Trophoblast cell (in vitro differentiated cells and primary cell): ENCODE data around the gene LRRTM4.

Experiments used
- DNase-seq, 2 donors: peaks; one replicate each; pipeline ENCODE4 v3.0.0-alpha.2; 2016
- H2AFZ ChIP-seq: 2 replicates; pipeline ENCODE4 v1.6.1; 2013; ENCODE audit warnings: low read length, moderate library complexity, mild to moderate bottlenecking; ENCODE audit not compliant: insufficient read depth, poor library complexity
- H2AK5ac ChIP-seq: 2 replicates; pipeline ENCODE4 v1.6.1; 2013; ENCODE audit warnings: mild to moderate bottlenecking, low read length
- H2BK120ac ChIP-seq: 2 replicates; pipeline ENCODE4 v1.6.1; 2013; ENCODE audit warnings: low read length, mild to moderate bottlenecking, moderate library complexity; ENCODE audit not compliant: insufficient read depth, poor library complexity
- H2BK12ac ChIP-seq: 2 replicates; pipeline ENCODE4 v1.6.1; 2013; ENCODE audit warnings: mild to moderate bottlenecking, low read length, moderate library complexity
- H2BK5ac ChIP-seq: 2 replicates; pipeline ENCODE4 v1.6.1; 2013; ENCODE audit warnings: low read length, low read depth, moderate library complexity, mild to moderate bottlenecking; ENCODE audit not compliant: poor library complexity
- H3K14ac ChIP-seq: 2 replicates; pipeline ENCODE4 v1.6.1; 2013; ENCODE audit warnings: mild to moderate bottlenecking, low read length
- H3K18ac ChIP-seq: 2 replicates; pipeline ENCODE4 v1.6.1; 2013; ENCODE audit warnings: mild to moderate bottlenecking, low read length
- H3K23ac ChIP-seq: 2 replicates; pipeline ENCODE4 v1.6.1; 2013; ENCODE audit warnings: low read length
- H3K27ac ChIP-seq: 2 replicates; pipeline ENCODE4 v1.5.1; 2013; ENCODE audit warnings: low read depth, mild to moderate bottlenecking, inconsistent platforms, low read length, moderate library complexity
- H3K27me3 ChIP-seq: 2 replicates; pipeline ENCODE4 v1.6.1; 2013; ENCODE audit warnings: inconsistent platforms, mild to moderate bottlenecking, low read length, moderate library complexity; ENCODE audit not compliant: insufficient read depth
- H3K36me3 ChIP-seq, 2 experiments: 1 replicate in 1 of 2; 2 replicates in 1 of 2; pipeline ENCODE4 v1.6.1; 2013; ENCODE audit warnings: low read length in 2 of 2, mild to moderate bottlenecking in 2 of 2, moderate library complexity in 1 of 2; ENCODE audit not compliant: insufficient read depth in 2 of 2, control insufficient read depth in 1 of 2
- H3K4ac ChIP-seq: 2 replicates; pipeline ENCODE4 v1.6.1; 2013; ENCODE audit warnings: low read depth, mild to moderate bottlenecking, low read length, moderate library complexity
- H3K4me1 ChIP-seq, 2 experiments: 1 replicate in 1 of 2; 2 replicates in 1 of 2; pipeline ENCODE4 v1.6.1; 2013; ENCODE audit warnings: low read length in 2 of 2, mild to moderate bottlenecking in 2 of 2, moderate library complexity in 1 of 2; ENCODE audit not compliant: insufficient read depth in 2 of 2, control insufficient read depth in 1 of 2
- H3K4me2 ChIP-seq: 2 replicates; pipeline ENCODE4 v1.6.1; 2013; ENCODE audit warnings: inconsistent platforms, mild to moderate bottlenecking, low read length, moderate library complexity
- H3K4me3 ChIP-seq: 2 replicates; pipeline ENCODE4 v1.5.1; 2013; ENCODE audit warnings: mild to moderate bottlenecking, low read depth, low read length, inconsistent platforms
- H3K79me1 ChIP-seq: one replicate; pipeline ENCODE4 v1.6.1; 2013; ENCODE audit warnings: low read length
- H3K79me2 ChIP-seq: 2 replicates; pipeline ENCODE4 v1.6.1; 2013; ENCODE audit warnings: low read length, mild to moderate bottlenecking; ENCODE audit not compliant: control insufficient read depth, insufficient read depth, poor library complexity
- H3K9ac ChIP-seq: 2 replicates; pipeline ENCODE4 v1.6.1; 2013; ENCODE audit warnings: mild to moderate bottlenecking, low read length
- H3K9me3 ChIP-seq: 2 replicates; pipeline ENCODE4 v1.6.1; 2013; ENCODE audit warnings: low read depth, mild to moderate bottlenecking, control low read depth, inconsistent platforms, low read length; ENCODE audit not compliant: insufficient read depth
- H4K12ac ChIP-seq: 2 replicates; pipeline ENCODE4 v1.6.1; 2013; ENCODE audit warnings: low read depth, mild to moderate bottlenecking, low read length, moderate library complexity
- H4K8ac ChIP-seq: 2 replicates; pipeline ENCODE4 v1.6.1; 2013; ENCODE audit warnings: low read depth, mild to moderate bottlenecking, low read length, moderate library complexity
- H4K91ac ChIP-seq: one replicate; pipeline ENCODE4 v1.6.1; 2013; ENCODE audit warnings: low read depth, mild to moderate bottlenecking, low read length, moderate library complexity
- WGBS: extraction: QIAGEN DNeasy Blood & Tissue Kit; methylation state at CpG from one replicate; pipeline ENCODE4 v1.1.7; 2013; ENCODE audit warnings: missing lambda C conversion rate; ENCODE audit not compliant: insufficient read length, insufficient coverage; ENCODE audit errors: extremely low coverage; 5-methylcytosine and 5-hydroxymethylcytosine counted together

The LRRTM4 gene

DNA sequence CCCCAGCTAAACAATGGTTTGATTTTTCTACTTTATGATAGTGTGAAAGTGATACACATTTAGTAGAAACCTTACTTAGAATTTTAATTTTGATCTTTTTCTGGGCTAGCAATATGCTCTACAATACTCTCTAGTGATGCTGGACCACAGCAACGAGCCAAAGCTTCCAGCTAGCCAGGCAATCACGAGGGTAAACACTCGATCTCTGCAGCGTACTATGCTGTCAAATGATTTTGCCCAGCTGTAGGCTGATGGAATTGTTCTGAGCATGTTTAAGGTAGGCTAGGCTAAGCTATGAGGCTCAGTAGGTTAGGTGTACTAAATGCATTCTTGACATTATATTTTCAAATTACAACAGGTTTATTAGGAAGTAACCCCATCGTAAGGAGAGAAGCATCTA, 207.5 kb downstream of the LRRTM4 start:
- Histone ChIP-seq H3K4me2 (no peak overlapping the region), H3K14ac (no peak overlapping the region)

DNA sequence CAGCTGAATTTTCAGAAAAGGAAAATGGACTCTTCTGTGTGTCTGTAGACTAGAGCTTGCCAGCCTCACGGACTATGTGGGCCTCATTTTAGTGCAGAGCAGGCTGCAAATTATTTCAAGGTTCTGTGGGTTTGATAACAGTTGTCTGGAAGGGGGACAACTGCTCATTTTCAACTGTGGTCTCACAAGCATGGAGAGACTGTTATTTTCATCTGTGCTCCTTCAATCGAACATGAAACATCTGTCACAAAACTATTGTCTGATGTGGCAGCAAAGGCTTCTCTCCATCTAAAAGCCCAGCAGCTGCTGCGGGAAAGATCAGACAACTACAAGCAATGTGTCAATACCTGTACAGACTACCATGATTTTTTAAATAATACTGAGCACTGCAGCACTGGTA, 211.8 kb downstream of the LRRTM4 start:
- Histone ChIP-seq H3K9ac (no peak overlapping the region), H3K23ac (no peak overlapping the region), H4K12ac (no peak overlapping the region), H3K14ac (no peak overlapping the region), H4K8ac (no peak overlapping the region), H3K18ac (no peak overlapping the region), H3K9me3 (no peaks in the 10 kb centered on the region), H3K36me3 (no peaks in the 10 kb centered on the region), H2BK12ac (no peak overlapping the region), H4K91ac (no peak overlapping the region), H3K4me3 (no peak overlapping the region), H3K79me2 (no peaks in the 10 kb centered on the region), H3K4ac (no peak overlapping the region), H2AK5ac (no peak overlapping the region), H3K27me3 (no peaks in the 10 kb centered on the region), H3K4me2 (no peak overlapping the region), H2BK5ac (no peak overlapping the region), H2AFZ (no peak overlapping the region), H2BK120ac (no peak overlapping the region), H3K79me1 (no peaks in the 10 kb centered on the region), H3K27ac (no peak overlapping the region), H3K4me1 (no peaks in the 10 kb centered on the region)
- no peak for DNase-seq
- WGBS, result no CpG with 5 or more reads among the region's 3 CpGs

More for the DNA sequence above, 207.5 kb downstream of the LRRTM4 start:
- Histone ChIP-seq H3K79me1 (no peaks in the 10 kb centered on the region), H4K91ac (no peak overlapping the region), H2BK120ac (no peak overlapping the region), H3K79me2 (no peaks in the 10 kb centered on the region), H3K36me3 (no peaks in the 10 kb centered on the region), H4K12ac (no peak overlapping the region), H2AK5ac (no peak overlapping the region), H2BK5ac (no peak overlapping the region), H3K23ac (no peak overlapping the region), H3K27ac (no peak overlapping the region), H2BK12ac (no peak overlapping the region), H3K4ac (no peak overlapping the region), H3K27me3 (no peaks in the 10 kb centered on the region), H3K4me1 (no peaks in the 10 kb centered on the region), H2AFZ (no peak overlapping the region), H3K18ac (no peak overlapping the region), H4K8ac (no peak overlapping the region), H3K9ac (no peak overlapping the region), H3K4me3 (no peak overlapping the region), H3K9me3 (no peaks in the 10 kb centered on the region)
- DNase-seq, result no peak
- WGBS, result no CpG with 5 or more reads among the region's 5 CpGs

DNA sequence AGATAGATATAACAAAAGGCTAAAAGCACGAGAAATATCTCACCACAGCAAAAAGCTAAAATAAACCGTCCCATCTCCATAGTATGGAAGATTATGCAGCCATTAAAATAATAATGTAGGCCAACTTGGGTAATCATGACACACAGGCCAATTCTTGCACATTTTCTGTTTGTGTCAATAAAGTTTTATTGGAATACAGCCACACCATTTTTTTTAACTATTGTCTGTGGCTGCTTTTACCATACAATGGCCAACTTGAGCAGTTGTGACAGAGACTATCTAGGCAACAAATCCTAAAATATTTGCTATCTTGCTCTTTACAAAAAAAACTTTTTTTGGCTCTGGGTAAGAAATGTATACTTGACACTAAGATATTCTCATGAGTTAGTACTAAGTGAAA, 212.5 kb downstream of the LRRTM4 start:
- Histone ChIP-seq H2AFZ (no peak overlapping the region), H2AK5ac (no peak overlapping the region), H3K23ac (no peak overlapping the region), H3K27ac (no peak overlapping the region), H4K91ac (no peak overlapping the region), H3K36me3 (no peaks in the 10 kb centered on the region), H2BK120ac (no peak overlapping the region), H2BK5ac (no peak overlapping the region), H4K12ac (no peak overlapping the region), H3K4ac (no peak overlapping the region), H3K79me2 (no peaks in the 10 kb centered on the region), H3K18ac (no peak overlapping the region), H3K4me2 (no peak overlapping the region), H3K27me3 (no peaks in the 10 kb centered on the region), H3K14ac (no peak overlapping the region), H4K8ac (no peak overlapping the region), H3K4me3 (no peak overlapping the region), H2BK12ac (no peak overlapping the region), H3K9ac (no peak overlapping the region), H3K4me1 (no peaks in the 10 kb centered on the region), H3K79me1 (no peaks in the 10 kb centered on the region), H3K9me3 (no peaks in the 10 kb centered on the region)
- DNase-seq, result no peak
- no CpG with 5 or more reads among the region's 2 CpGs for WGBS

DNA sequence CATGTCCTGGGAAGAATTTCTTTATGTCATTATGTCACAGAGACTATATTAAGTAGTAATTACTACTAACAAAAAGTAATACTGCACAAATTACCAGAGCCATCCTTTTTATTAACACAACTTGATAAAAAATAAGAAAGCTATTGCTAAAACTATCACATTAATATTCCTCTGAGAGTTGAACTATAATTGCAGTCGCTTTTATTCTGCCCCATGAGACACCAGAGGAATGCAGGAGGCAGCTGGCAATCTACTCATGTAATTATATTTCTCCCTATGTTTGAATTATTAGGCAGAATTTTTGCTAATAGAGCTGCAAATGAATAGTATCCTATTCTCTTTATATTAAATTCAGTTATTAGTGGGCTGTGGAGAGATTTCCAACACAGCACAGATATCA, 220.7 kb downstream of the LRRTM4 start:
- Histone ChIP-seq H3K9me3 (no peaks in the 10 kb centered on the region), H3K4me3 (no peak overlapping the region), H3K14ac (no peak overlapping the region), H4K12ac (no peak overlapping the region), H3K79me2 (no peaks in the 10 kb centered on the region), H3K4me1 (no peaks in the 10 kb centered on the region), H3K9ac (no peak overlapping the region), H4K91ac (no peak overlapping the region), H2BK120ac (no peak overlapping the region), H3K27ac (no peak overlapping the region), H3K79me1 (no peaks in the 10 kb centered on the region), H2BK5ac (no peak overlapping the region), H3K4ac (no peak overlapping the region), H2AK5ac (no peak overlapping the region), H2AFZ (no peak overlapping the region), H2BK12ac (no peak overlapping the region), H3K36me3 (no peaks in the 10 kb centered on the region), H3K18ac (no peak overlapping the region), H3K4me2 (no peak overlapping the region), H4K8ac (no peak overlapping the region), H3K27me3 (no peaks in the 10 kb centered on the region), H3K23ac (no peak overlapping the region)
- no CpG with 5 or more reads among the region's 1 CpG for WGBS
- DNase-seq, result no peak
